ENCODE measurements around the gene SYCP2.

The SYCP2 gene

GRCh38 chr20:59827138-59828056 lies 106.0 kb downstream of the SYCP2 start:
- Histone ChIP-seq H3K9ac (ENCODE audit: low read length) (no peak overlapping the region), H3K9me3 (ENCODE audit: insufficient read depth, low read length) (no peaks in the 10 kb centered on the region), H3K36me3 (ENCODE audit: low read length) (no peaks in the 10 kb centered on the region), H3K79me2 (ENCODE audit: insufficient read depth, low read length) (no peaks in the 10 kb centered on the region), H4K20me1 (ENCODE audit: low read depth, low read length) (no peaks in the 10 kb centered on the region), H3K9me2 (replicated peaks; ENCODE audit: insufficient read depth, low read length) (no peaks in the 10 kb centered on the region), H3K27me3 (ENCODE audit: low read length) (no peaks in the 10 kb centered on the region), H3F3A (ENCODE audit: insufficient read depth) (no peaks in the 10 kb centered on the region), H3K27ac (ENCODE audit: low read depth, low read length) (no peak overlapping the region), H3K4me2 (ENCODE audit: low read depth, low read length, poor library complexity, severe bottlenecking) (no peak overlapping the region), H3K4me3 (ENCODE audit: insufficient read depth, low read length, poor library complexity, severe bottlenecking) (no peak overlapping the region), H2AFZ (ENCODE audit: low read depth, low read length, severe bottlenecking) (no peak overlapping the region)
- no peak for TF ChIP-seq EZH2phosphoT487 (conservative IDR thresholded peaks at IDR 0.05; ENCODE audit: low read length)
- TF ChIP-seq, protein P1, sequence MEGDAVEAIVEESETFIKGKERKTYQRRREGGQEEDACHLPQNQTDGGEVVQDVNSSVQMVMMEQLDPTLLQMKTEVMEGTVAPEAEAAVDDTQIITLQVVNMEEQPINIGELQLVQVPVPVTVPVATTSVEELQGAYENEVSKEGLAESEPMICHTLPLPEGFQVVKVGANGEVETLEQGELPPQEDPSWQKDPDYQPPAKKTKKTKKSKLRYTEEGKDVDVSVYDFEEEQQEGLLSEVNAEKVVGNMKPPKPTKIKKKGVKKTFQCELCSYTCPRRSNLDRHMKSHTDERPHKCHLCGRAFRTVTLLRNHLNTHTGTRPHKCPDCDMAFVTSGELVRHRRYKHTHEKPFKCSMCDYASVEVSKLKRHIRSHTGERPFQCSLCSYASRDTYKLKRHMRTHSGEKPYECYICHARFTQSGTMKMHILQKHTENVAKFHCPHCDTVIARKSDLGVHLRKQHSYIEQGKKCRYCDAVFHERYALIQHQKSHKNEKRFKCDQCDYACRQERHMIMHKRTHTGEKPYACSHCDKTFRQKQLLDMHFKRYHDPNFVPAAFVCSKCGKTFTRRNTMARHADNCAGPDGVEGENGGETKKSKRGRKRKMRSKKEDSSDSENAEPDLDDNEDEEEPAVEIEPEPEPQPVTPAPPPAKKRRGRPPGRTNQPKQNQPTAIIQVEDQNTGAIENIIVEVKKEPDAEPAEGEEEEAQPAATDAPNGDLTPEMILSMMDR (IDR thresholded peaks at IDR 0.05; ENCODE audit: insufficient read depth, low read length, poor library complexity, severe bottlenecking): no peak

DNA sequence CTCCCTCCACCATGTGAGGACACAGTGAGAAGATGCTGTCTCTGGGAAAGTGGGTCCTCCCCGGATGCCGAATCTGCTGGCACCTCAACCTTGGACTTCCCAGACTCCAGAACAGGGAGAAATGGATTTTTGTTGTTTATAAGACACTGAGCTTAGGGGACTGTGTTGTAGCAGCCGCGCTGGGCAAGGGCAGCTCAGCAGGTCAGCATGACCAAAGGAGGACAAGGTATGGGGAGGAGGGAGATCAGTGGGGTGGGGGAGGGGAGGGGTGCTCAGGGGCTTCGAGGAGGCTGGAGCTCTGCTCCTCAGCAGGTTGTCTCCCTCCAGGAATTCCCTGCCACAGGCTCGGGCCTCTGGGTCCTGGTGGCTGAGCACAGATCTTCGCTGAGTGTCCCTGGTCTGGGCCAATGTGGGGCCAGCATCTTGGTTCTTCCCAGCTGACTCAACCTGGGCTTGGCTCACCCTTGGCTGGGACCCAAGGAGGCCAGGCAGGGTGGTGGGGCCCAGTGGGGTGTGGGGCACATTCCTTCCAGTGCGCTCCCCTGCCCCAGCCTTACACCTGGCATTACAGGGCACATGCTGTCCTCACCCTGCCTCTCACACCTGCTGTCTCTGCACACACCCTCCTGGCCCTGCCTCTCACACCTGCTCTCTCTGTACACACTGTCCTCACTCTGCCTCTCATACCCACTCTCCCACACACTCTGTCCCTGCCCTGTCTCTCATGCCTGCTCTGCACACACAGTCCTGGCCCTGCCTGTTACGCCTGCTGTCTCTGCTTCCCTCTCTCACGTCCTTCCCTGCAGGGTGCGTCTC lies 107.3 kb downstream of the SYCP2 start:
- no peaks in the 10 kb centered on the region for H3K9me3 ChIP-seq (ENCODE audit: insufficient read depth, low read length)
- no peaks in the 10 kb centered on the region for H3K36me3 ChIP-seq (ENCODE audit: low read length)
- no peak overlapping the region for H3K4me2 ChIP-seq (ENCODE audit: low read depth, low read length, poor library complexity, severe bottlenecking)
- no peak overlapping the region for H3K9ac ChIP-seq (ENCODE audit: low read length)
- no peaks in the 10 kb centered on the region for H3K27me3 ChIP-seq (ENCODE audit: low read length)
- no peaks in the 10 kb centered on the region for H3K79me2 ChIP-seq (ENCODE audit: insufficient read depth, low read length)
- TF ChIP-seq, protein P1 (IDR thresholded peaks at IDR 0.05; ENCODE audit: insufficient read depth, low read length, poor library complexity, severe bottlenecking): no peak
- no peak for TF ChIP-seq EZH2phosphoT487 (conservative IDR thresholded peaks at IDR 0.05; ENCODE audit: low read length)
- no peaks in the 10 kb centered on the region for H3K9me2 ChIP-seq (replicated peaks; ENCODE audit: insufficient read depth, low read length)
- no peaks in the 10 kb centered on the region for H4K20me1 ChIP-seq (ENCODE audit: low read depth, low read length)
- H3F3A ChIP-seq (ENCODE audit: insufficient read depth): no peaks in the 10 kb centered on the region
- no peak overlapping the region for H2AFZ ChIP-seq (ENCODE audit: low read depth, low read length, severe bottlenecking)
- H3K4me3 ChIP-seq (ENCODE audit: insufficient read depth, low read length, poor library complexity, severe bottlenecking): no peak overlapping the region
- H3K27ac ChIP-seq (ENCODE audit: low read depth, low read length): no peak overlapping the region

DNA sequence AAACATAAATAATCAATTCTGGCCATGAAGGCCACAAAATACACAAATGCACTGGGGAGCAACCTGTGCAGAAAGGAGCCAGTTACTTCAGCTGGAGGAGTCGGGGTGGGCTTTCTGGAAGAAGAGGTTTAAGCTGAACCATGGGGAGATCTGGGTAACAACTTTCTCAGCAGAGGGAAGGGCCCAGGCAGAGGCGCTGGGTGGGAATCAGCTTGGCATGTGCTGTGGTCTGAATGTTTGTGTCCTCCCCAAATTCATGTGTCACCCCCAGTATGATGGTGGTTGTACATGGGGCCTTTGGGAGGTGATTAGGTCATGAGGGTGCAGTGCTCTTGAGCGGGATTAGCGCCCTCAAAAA lies 107.9 kb downstream of the SYCP2 start:
- Histone ChIP-seq H3K27ac (ENCODE audit: low read depth, low read length) (no peak overlapping the region), H4K20me1 (ENCODE audit: low read depth, low read length) (no peaks in the 10 kb centered on the region), H3K4me2 (ENCODE audit: low read depth, low read length, poor library complexity, severe bottlenecking) (no peak overlapping the region), H3K27me3 (ENCODE audit: low read length) (no peaks in the 10 kb centered on the region), H3K9me3 (ENCODE audit: insufficient read depth, low read length) (no peaks in the 10 kb centered on the region), H3F3A (ENCODE audit: insufficient read depth) (no peaks in the 10 kb centered on the region), H3K9me2 (replicated peaks; ENCODE audit: insufficient read depth, low read length) (no peaks in the 10 kb centered on the region), H3K36me3 (ENCODE audit: low read length) (no peaks in the 10 kb centered on the region), H3K9ac (ENCODE audit: low read length) (no peak overlapping the region), H3K4me3 (ENCODE audit: insufficient read depth, low read length, poor library complexity, severe bottlenecking) (no peak overlapping the region), H2AFZ (ENCODE audit: low read depth, low read length, severe bottlenecking) (no peak overlapping the region), H3K79me2 (ENCODE audit: insufficient read depth, low read length) (no peaks in the 10 kb centered on the region)
- TF ChIP-seq, protein P1 (IDR thresholded peaks at IDR 0.05; ENCODE audit: insufficient read depth, low read length, poor library complexity, severe bottlenecking): no peak
- no peak for TF ChIP-seq EZH2phosphoT487 (conservative IDR thresholded peaks at IDR 0.05; ENCODE audit: low read length)

Measured in SU-DHL-6 (cell line).